ENCODE data around the gene IDE. TPM values are rescaled to one million over a fixed set of nuclear protein-coding genes. Genes with fewer than 3 reads are reported as not detected.

The IDE gene
- total RNA-seq, 4 donors from 2014 or later, result 27.7 to 47.3 (median 41.2) TPM

DNA sequence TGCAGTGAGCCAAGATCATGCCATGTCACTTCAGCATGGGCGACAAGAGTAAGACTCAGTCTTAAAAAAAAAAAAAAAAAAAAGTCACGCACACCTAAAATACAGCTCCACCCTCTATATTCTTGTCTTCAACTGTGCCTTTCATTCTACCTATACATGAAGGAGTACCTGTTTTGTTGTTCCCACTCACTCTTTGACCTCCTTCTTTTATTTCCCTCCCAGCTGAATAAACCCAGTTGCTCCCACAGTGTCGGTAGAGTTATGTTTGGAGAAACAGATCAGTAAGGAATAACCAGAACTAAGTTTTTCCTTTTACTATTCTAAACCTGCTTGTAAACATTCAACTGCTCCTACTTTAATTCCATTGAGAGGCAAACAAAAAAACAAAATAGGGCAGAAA, 50.3 kb downstream of the IDE start:
- WGBS, 2 donors (ENCODE audit: low coverage in 1 of 2), result 91% methylated on average over 3 of the region's 3 CpGs
- no peak for ATAC-seq
- peaks cover 0 to 55% of the 10 kb centered on the region in 2 donors for H3K36me3 ChIP-seq

DNA sequence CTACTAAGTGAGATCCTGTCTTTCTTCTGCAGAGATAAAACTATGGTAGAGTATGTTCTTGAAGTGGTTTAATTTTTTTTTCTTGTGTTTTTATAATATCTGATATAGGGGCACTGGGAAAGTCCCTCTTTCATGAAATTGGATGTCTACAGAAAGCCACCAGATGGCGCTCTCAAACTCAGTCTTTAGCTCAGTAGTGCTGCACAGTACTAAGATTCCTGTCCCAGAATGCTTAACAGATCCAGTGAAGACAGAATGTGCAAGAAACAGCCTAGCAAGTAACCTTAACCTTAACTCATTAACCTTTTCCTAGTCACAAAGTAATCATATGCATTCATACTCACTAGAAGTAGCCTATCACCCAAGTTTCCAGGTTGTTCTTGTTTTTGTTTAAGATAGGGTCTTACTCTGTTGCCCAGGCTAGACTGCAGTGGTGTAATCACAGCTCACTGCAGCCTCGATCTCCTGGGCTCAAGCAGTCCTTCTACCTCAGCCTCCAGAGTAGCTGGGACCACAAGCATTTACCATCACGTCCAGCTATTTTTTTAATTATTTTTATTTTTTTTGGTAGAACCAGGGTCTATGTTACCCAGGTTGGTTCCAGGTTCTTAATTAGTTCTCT, 56.7 kb downstream of the IDE start:
- no peaks in the 10 kb centered on the region for H3K27me3 ChIP-seq
- peak; percentile 73 for ATAC-seq
- WGBS, 2 donors (ENCODE audit: low coverage in 1 of 2), result 27 to 42% methylated on average over 3 of the region's 3 CpGs
- peaks cover 0 to 7% (median 0%) of the 10 kb centered on the region in 3 donors for H3K4me1 ChIP-seq
- H3K27ac ChIP-seq, result no peak overlapping the region
- no peaks in the 10 kb centered on the region for H3K9me3 ChIP-seq
- peaks cover 0 to 42% of the 10 kb centered on the region in 2 donors for H3K36me3 ChIP-seq
- H3K4me3 ChIP-seq, result no peak overlapping the region
- no peak for TF ChIP-seq EP300 (IDR thresholded peaks at IDR 0.05)
- TF ChIP-seq, protein P1, sequence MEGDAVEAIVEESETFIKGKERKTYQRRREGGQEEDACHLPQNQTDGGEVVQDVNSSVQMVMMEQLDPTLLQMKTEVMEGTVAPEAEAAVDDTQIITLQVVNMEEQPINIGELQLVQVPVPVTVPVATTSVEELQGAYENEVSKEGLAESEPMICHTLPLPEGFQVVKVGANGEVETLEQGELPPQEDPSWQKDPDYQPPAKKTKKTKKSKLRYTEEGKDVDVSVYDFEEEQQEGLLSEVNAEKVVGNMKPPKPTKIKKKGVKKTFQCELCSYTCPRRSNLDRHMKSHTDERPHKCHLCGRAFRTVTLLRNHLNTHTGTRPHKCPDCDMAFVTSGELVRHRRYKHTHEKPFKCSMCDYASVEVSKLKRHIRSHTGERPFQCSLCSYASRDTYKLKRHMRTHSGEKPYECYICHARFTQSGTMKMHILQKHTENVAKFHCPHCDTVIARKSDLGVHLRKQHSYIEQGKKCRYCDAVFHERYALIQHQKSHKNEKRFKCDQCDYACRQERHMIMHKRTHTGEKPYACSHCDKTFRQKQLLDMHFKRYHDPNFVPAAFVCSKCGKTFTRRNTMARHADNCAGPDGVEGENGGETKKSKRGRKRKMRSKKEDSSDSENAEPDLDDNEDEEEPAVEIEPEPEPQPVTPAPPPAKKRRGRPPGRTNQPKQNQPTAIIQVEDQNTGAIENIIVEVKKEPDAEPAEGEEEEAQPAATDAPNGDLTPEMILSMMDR (IDR thresholded peaks at IDR 0.05), result peak; percentile 73 to 86 (median 76)
- no peak for TF ChIP-seq POLR2AphosphoS5 (IDR thresholded peaks at IDR 0.05)
- no peak for TF ChIP-seq POLR2A (IDR thresholded peaks at IDR 0.05)

More for the DNA sequence above, 50.3 kb downstream of the IDE start:
- no peak for TF ChIP-seq POLR2AphosphoS5 (IDR thresholded peaks at IDR 0.05)
- TF ChIP-seq POLR2A (IDR thresholded peaks at IDR 0.05), result no peak
- no peak overlapping the region for H3K4me3 ChIP-seq
- H3K27me3 ChIP-seq, result no peaks in the 10 kb centered on the region
- H3K27ac ChIP-seq, result no peak overlapping the region
- no peaks in the 10 kb centered on the region for H3K4me1 ChIP-seq
- H3K9me3 ChIP-seq, result no peaks in the 10 kb centered on the region

DNA sequence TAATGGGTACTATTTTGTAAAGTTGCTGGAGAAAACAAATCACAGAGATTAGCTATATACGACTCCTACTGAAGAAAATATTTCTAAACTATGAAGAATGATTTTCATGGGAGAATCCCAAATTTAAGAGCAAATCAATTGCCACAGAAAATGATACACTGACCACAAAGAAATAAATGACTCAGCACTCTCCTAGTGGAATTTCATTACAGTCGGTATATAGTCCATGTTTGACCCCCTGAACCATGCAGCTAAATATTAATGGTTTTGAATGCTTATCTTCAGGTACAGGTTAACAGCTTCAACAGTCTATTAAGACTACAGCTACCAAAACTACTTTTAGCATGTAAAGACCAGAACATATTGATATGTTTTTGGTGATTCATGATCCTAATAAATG, 65.0 kb downstream of the IDE start:
- Histone ChIP-seq H3K36me3 (peaks cover 0 to 78% of the 10 kb centered on the region in 2 donors), H3K4me3 (no peak overlapping the region), H3K4me1 (peaks cover 0 to 6% (median 0%) of the 10 kb centered on the region in 3 donors), H3K27me3 (no peaks in the 10 kb centered on the region), H3K9me3 (no peaks in the 10 kb centered on the region), H3K27ac (no peak overlapping the region)
- no peak for ATAC-seq
- TF ChIP-seq POLR2AphosphoS5 (IDR thresholded peaks at IDR 0.05), result no peak
- 88 to 100% methylated on average over 2 of the region's 2 CpGs for WGBS, 2 donors (ENCODE audit: low coverage in 1 of 2)

DNA sequence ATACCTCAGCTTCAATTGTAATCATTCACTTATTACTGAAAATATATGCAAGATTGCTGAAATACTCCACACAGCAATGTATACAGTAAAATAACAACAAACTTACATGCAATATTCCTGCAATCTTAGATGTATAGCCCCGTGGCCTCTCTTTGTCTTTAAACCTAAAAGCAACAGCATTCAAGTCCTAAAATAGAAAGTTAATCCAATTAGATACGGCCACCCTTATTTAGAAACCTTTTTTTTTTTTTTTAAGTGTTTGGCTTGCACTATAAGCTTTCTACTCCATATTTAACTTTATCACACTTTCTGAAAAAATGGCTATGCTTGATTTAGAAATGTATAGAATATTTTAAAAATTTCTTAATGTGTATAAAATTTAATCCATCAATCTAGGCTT, 67.6 kb downstream of the IDE start:
- no peak for TF ChIP-seq EP300 (IDR thresholded peaks at IDR 0.05)
- TF ChIP-seq, protein P1 (IDR thresholded peaks at IDR 0.05), result no peak
- no peak for TF ChIP-seq POLR2AphosphoS5 (IDR thresholded peaks at IDR 0.05)
- no peaks in the 10 kb centered on the region for H3K9me3 ChIP-seq
- peaks cover 0 to 83% of the 10 kb centered on the region in 2 donors for H3K36me3 ChIP-seq
- no peak overlapping the region for H3K27ac ChIP-seq
- 50 to 75% methylated on average over 2 of the region's 2 CpGs for WGBS, 2 donors (ENCODE audit: low coverage in 1 of 2)
- no peak overlapping the region for H3K4me3 ChIP-seq
- H3K4me1 ChIP-seq, result peaks cover 0 to 1% (median 0%) of the 10 kb centered on the region in 3 donors
- ATAC-seq, result no peak
- H3K27me3 ChIP-seq, result no peaks in the 10 kb centered on the region

DNA sequence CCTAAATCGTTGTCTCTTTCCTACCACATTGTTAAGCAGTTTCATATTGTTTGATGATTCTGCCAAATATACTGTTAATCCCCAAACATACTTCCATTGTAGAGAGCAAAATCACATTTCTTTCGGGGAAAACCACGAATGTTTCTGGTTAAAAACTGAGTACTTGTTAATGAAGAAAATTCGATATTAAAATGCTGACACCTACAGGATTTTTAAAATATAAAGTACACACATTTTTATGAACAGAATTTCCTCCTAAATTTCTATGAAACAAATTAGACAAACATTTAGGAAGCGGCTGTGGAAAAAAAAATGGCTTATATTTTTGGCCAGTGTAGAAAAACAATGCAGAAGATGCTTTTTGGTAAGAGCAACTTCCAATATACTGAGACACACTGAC, 68.8 kb downstream of the IDE start:
- H3K4me3 ChIP-seq, result no peak overlapping the region

More for the DNA sequence above, 68.8 kb downstream of the IDE start:
- Histone ChIP-seq H3K27me3 (no peaks in the 10 kb centered on the region), H3K9me3 (no peaks in the 10 kb centered on the region), H3K36me3 (peaks cover 0 to 95% of the 10 kb centered on the region in 2 donors), H3K27ac (no peak overlapping the region), H3K4me1 (no peaks in the 10 kb centered on the region)
- no peak for ATAC-seq
- WGBS, 2 donors (ENCODE audit: low coverage in 1 of 2), result 78 to 87% methylated on average over 5 of the region's 5 CpGs
- TF ChIP-seq, protein P1 (IDR thresholded peaks at IDR 0.05), result no peak
- TF ChIP-seq POLR2A (IDR thresholded peaks at IDR 0.05), result no peak
- TF ChIP-seq POLR2AphosphoS5 (IDR thresholded peaks at IDR 0.05), result no peak
- TF ChIP-seq EP300 (IDR thresholded peaks at IDR 0.05), result no peak

All from gastroesophageal sphincter (tissue), 4 donors.